ENCODE data around the gene EPHA5.
"Not testable (repeated sequence)": the region's sequence is repeated elsewhere in the genome, so short reads cannot be mapped to it uniquely, and the experiment has no call there.

EPHA5 gene

DNA sequence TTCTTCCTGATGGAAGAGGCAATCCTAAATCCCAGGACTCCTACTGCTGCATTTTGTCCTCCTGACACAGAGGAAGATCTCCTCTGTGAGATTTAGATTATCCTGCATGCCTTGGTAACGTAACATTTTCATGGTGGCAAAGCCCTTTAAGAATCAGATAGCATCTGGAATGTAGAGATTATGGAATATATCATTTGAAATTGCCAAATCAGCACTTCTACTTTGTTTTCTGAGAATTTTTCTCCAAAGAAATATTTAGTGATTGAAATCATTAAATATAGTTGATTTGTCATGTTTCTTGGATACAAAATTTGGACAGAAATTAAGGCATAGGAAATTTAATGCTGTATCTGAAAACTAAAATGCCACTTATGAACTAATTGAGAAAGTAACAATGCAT is 326.9 kb downstream of the EPHA5 start:
- H3K4me3 Mint-ChIP-seq, result no peak overlapping the region
- no peaks in the 10 kb centered on the region for H3K36me3 Mint-ChIP-seq
- no peaks in the 10 kb centered on the region for H3K27me3 Mint-ChIP-seq
- no peaks in the 10 kb centered on the region for H3K9me3 Mint-ChIP-seq
- no peak overlapping the region for H3K27ac Mint-ChIP-seq
- H3K4me1 Mint-ChIP-seq, result no peaks in the 10 kb centered on the region
- ATAC-seq (ENCODE audit: low read depth) (no peak), DNase-seq (ENCODE audit: low spot score in 2 of 2) (no peak)

DNA sequence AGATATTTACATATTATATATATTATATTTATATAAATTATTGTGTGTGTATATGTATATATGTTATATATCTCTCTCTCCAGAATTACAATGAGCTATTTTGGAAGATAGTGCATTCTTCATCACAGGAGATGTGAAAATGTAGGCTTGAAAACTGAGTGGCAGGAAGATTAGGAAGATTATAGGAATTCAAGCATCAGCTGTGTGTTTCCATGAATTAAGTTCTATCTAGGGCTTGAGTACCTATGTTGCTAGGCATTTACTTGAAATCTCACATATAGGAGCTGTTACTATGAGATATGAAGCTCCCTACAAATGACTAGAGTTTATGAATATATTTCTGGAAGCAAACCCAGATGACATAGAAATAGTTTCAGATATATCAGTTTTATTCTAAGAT is 328.7 kb downstream of the EPHA5 start:
- no peak overlapping the region for H3K4me3 Mint-ChIP-seq
- H3K27me3 Mint-ChIP-seq, result no peaks in the 10 kb centered on the region
- H3K4me1 Mint-ChIP-seq, result no peaks in the 10 kb centered on the region
- ATAC-seq (ENCODE audit: low read depth) (no peak), DNase-seq (ENCODE audit: low spot score in 2 of 2) (no peak)
- H3K36me3 Mint-ChIP-seq, result no peaks in the 10 kb centered on the region
- no peaks in the 10 kb centered on the region for H3K9me3 Mint-ChIP-seq
- no peak overlapping the region for H3K27ac Mint-ChIP-seq

DNA sequence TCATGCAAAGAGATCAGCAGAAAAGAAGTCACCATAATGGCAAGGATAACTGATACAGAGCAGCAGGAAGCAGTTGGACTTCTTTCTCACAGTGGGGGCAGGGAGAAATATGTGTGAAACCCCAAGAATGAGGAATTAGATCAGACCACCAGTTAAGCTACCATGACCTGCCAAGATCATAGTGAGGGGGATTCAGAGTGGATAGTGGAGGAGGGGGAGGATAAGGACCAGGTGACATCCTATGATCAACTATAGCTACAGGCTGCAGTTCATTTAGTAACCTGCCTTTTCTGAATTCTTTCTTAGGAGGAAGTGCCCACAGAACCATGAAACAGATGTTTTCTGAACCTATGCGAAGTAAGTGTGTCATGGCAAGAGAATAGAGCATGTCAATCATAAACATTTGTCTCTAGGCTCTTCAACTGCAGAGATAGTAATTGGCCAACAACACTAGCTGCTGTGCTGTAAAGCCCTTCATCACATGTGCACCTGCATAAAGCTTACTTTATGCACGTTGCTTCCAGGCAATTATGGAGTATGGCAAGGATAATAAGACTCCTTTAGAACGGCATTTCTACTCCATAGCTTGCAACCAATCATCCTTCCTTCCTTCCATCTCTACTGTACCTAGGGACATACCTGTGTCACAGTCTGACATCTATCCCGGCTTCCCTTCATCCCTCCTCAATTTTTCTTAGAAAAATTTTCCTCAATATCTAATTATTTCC is 329.7 kb downstream of the EPHA5 start:
- H3K27me3 Mint-ChIP-seq, result no peaks in the 10 kb centered on the region
- no peak overlapping the region for H3K4me3 Mint-ChIP-seq
- no peaks in the 10 kb centered on the region for H3K4me1 Mint-ChIP-seq
- no peak for DNase-seq (ENCODE audit: low spot score in 2 of 2)
- no peaks in the 10 kb centered on the region for H3K36me3 Mint-ChIP-seq
- H3K27ac Mint-ChIP-seq, result no peak overlapping the region
- ATAC-seq (ENCODE audit: low read depth), result no peak
- no peaks in the 10 kb centered on the region for H3K9me3 Mint-ChIP-seq

DNA sequence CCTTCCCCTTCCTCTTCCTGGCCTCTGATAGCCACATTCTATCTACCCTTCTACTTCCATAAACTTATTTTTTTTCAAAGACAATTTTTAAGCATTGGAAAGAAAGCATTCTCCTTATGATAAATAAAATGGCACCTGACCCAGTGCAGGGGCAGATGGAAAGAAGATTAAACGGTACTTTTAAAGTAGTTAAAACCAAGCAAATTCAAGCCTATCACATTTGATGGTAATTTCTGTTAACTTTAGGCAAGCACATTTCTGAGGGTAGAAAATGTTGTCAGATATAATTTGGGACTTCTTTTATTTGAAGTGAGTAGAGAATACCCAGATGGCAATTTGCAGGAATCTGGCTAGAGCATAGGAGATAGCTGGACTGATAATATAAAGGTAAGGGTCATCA is 332.9 kb downstream of the EPHA5 start:
- no peak for ATAC-seq (ENCODE audit: low read depth)
- Mint-ChIP-seq H3K9me3 (peaks cover 3% of the 10 kb centered on the region), H3K27me3 (no peaks in the 10 kb centered on the region), H3K36me3 (no peaks in the 10 kb centered on the region), H3K4me3 (no peak overlapping the region), H3K27ac (no peak overlapping the region), H3K4me1 (no peaks in the 10 kb centered on the region)
- no peak for DNase-seq (ENCODE audit: low spot score in 2 of 2)

DNA sequence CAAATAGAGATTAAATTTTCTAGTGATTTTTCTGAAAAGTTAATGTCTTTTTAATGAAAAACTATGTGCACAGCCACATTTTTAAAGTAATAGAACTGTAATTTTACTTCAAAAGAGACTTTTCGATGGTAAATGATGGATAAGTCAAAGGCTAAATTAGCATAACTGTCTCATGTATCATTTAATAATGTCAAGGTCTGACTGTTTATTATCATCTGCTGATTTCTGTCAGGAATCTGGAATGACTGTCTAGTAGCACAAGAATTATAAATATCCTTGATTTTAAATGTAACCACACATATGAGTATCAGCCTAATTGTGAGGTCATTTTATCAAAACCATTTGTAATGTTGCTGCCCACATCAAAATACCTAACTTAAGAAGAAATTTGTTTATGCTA is 333.8 kb downstream of the EPHA5 start:
- DNase-seq (ENCODE audit: low spot score in 2 of 2) (no peak), ATAC-seq (ENCODE audit: low read depth) (no peak)
- Mint-ChIP-seq H3K27me3 (no peaks in the 10 kb centered on the region), H3K9me3 (peaks cover 3% of the 10 kb centered on the region), H3K36me3 (no peaks in the 10 kb centered on the region), H3K4me3 (no peak overlapping the region), H3K27ac (no peak overlapping the region), H3K4me1 (no peaks in the 10 kb centered on the region)

DNA sequence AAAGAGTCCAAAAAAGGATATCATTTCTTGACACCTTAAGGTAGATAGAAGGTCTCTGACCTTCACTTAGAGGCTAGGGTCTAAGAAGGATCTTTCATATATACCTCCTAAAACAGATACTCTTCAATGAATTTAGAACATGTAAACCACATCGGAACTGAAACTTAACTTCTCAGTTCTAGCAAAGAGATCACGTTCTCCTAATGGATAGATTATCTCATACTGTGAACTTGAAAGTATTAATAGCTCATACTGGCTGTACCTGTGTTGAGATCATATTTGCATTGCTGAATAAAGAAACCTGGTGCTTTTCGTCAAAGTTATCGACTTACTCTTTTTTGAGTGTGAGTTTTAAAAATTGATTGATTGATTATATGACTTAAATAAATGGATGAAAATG is 353.8 kb downstream of the EPHA5 start:
- Mint-ChIP-seq H3K4me1 (no peaks in the 10 kb centered on the region), H3K27ac (no peak overlapping the region), H3K27me3 (no peaks in the 10 kb centered on the region), H3K4me3 (no peak overlapping the region), H3K36me3 (no peaks in the 10 kb centered on the region), H3K9me3 (peaks cover 3% of the 10 kb centered on the region)
- DNase-seq (ENCODE audit: low spot score in 2 of 2) (no peak), ATAC-seq (ENCODE audit: low read depth) (no peak)

DNA sequence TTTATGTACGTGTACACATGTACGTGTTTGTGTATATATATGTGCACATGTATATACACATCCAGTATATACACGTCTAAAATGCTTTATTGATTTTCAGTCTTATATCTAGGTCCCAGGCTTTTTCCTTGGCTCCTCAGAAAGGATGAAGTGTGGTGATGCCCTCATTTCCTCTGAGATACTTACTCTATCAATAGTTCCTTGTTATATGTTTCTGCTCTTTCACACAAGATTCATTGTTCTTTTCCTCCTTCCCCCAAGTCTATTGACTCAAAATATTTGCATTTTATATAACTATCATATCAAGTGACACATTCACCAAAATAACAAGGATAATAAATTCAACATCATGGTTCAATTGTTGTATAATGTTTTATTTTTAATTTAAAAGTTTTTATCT is 359.2 kb downstream of the EPHA5 start:
- H3K4me3 Mint-ChIP-seq, result no peak overlapping the region
- H3K27ac Mint-ChIP-seq, result no peak overlapping the region
- no peaks in the 10 kb centered on the region for H3K36me3 Mint-ChIP-seq

DNA sequence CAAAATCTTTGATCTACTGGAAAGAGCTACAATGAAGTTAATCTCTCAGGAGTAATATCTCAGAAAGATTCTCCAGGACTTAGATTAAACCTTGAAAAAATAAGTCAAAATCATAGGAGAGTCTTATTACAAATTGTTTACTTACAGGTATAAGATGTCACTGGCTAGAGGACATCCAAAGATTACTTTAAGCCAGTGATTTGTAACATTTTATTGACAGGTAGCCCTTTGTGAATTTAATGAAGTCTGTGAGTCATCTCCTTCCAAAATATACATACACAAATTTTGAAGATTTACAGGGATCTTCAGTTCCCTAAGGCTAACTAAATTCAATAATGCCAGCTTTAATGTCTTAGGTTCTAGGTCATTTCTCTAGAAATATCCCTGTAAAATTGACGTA is 359.7 kb downstream of the EPHA5 start:
- ATAC-seq (ENCODE audit: low read depth), result no peak
- H3K27ac Mint-ChIP-seq, result no peak overlapping the region
- H3K4me1 Mint-ChIP-seq, result no peaks in the 10 kb centered on the region
- no peak overlapping the region for H3K4me3 Mint-ChIP-seq
- no peaks in the 10 kb centered on the region for H3K36me3 Mint-ChIP-seq
- no peak for DNase-seq (ENCODE audit: low spot score in 2 of 2)
- H3K27me3 Mint-ChIP-seq, result no peaks in the 10 kb centered on the region
- H3K9me3 Mint-ChIP-seq, result peaks cover 1% of the 10 kb centered on the region

More for the DNA sequence above, 359.2 kb downstream of the EPHA5 start:
- Mint-ChIP-seq H3K9me3 (peaks cover 1% of the 10 kb centered on the region), H3K27me3 (no peaks in the 10 kb centered on the region), H3K4me1 (no peaks in the 10 kb centered on the region)
- ATAC-seq (ENCODE audit: low read depth) (no peak), DNase-seq (ENCODE audit: low spot score in 2 of 2) (no peak)

DNA sequence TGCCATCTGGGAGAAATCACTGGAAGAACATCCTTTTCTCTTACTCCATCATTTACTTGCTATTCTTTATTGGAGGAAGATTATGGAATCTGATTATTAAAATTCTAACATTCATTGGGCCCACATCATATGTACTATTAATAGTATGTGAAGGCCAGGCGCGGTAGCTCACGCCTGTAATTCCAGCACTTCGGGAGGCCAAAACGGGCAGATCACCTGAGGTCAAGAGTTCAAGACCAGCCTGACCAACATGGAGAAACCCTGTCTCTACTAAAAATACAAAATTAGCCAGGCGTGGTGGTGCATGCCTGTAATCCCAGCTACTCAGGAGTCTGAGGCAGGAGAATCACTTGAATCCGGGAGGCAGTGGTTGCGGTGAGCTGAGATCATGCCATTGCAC is 361.7 kb downstream of the EPHA5 start:
- not testable (repeated sequence) for H3K27ac Mint-ChIP-seq; H3K9me3 Mint-ChIP-seq; DNase-seq (ENCODE audit: low spot score in 2 of 2); H3K36me3 Mint-ChIP-seq; H3K4me3 Mint-ChIP-seq; ATAC-seq (ENCODE audit: low read depth); H3K4me1 Mint-ChIP-seq; H3K27me3 Mint-ChIP-seq

DNA sequence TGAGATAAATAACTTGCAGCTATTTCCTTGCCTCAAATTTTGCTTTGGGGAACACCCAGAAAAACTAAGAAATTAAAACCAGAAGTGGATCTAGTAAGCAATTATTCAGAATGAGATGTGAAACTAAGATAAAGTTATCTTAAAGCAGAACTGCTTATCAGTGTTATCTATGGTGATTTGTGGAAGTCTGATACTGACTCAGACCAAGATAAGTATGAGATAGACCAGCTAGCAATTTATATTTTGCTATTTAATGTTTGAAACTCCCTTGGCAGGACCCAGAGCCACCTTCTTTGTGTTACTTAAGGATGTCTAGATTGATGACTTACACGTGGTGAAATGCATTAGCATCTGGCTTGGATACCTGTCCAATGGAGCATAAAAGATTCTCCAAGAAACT is 368.1 kb downstream of the EPHA5 start:
- no peaks in the 10 kb centered on the region for H3K36me3 Mint-ChIP-seq
- no peaks in the 10 kb centered on the region for H3K27me3 Mint-ChIP-seq
- ATAC-seq (ENCODE audit: low read depth) (no peak), DNase-seq (ENCODE audit: low spot score in 2 of 2) (no peak)
- H3K9me3 Mint-ChIP-seq, result peaks cover 4% of the 10 kb centered on the region
- H3K27ac Mint-ChIP-seq, result no peak overlapping the region
- H3K4me3 Mint-ChIP-seq, result no peak overlapping the region
- H3K4me1 Mint-ChIP-seq, result no peaks in the 10 kb centered on the region

DNA sequence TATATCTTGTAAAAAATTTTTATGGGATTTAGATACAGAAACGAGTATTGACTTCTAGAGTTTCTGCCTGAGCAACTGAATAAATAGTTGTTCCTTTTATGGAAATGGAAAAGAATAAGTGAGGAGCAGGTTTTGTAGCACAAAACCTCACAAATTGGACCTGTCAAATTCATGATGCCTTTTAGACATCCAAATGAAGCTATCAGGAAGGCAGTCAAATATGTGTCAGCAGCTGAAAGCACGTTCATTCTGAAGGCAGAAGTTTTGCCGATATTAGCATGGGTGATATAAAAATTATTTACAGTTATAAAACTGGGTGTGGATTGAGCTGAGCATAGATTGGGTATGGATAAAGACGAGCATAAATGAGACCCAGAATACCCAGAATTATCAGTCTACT is 374.0 kb downstream of the EPHA5 start:
- Mint-ChIP-seq H3K36me3 (no peaks in the 10 kb centered on the region), H3K27ac (no peak overlapping the region), H3K4me3 (no peak overlapping the region), H3K4me1 (no peaks in the 10 kb centered on the region), H3K27me3 (no peaks in the 10 kb centered on the region), H3K9me3 (peaks cover 5% of the 10 kb centered on the region)
- DNase-seq (ENCODE audit: low spot score in 2 of 2) (no peak), ATAC-seq (ENCODE audit: low read depth) (no peak)

DNA sequence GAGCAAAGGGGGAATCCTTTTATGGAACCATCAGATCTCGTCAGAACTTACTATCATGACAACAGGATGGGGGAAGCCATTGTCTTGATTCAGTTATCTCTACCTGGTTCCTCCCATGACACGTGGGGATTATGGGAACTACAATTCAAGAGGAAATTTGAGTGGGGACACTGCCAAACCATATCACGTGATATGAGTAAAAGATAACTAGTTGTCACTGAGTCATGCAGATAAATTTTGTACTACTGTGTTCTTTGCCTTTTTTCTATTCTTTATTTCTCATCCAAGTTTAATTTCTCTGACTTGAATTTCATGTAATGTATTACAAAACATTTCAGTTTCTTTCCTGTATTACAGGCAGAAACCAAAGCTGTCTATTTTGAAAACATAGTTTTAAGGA is 383.2 kb downstream of the EPHA5 start:
- Mint-ChIP-seq H3K27me3 (no peaks in the 10 kb centered on the region), H3K27ac (no peak overlapping the region), H3K36me3 (no peaks in the 10 kb centered on the region), H3K4me3 (no peak overlapping the region), H3K9me3 (peaks cover 3% of the 10 kb centered on the region), H3K4me1 (no peaks in the 10 kb centered on the region)
- DNase-seq (ENCODE audit: low spot score in 2 of 2) (no peak), ATAC-seq (ENCODE audit: low read depth) (no peak)
